D721Med (cell line): ENCODE results near the gene DLK1.
A peak's percentile ranks its signal among the peaks of the same experiment; 100 is the strongest.

Experiments
- DNase-seq: peaks from one replicate; pipeline ENCODE4 v3.0.0; 2011; ENCODE audit warnings: low spot score; ENCODE audit not compliant: insufficient read length
- FAIRE-seq: peaks from 2 replicates; lab custom pipeline; 2011; peaks lifted over from hg19 to GRCh38; lab: Jason Lieb, UNC
- TF ChIP-seq, protein P1 (sequence below): IDR thresholded peaks from 2 replicates; pipeline ENCODE4 v1.5.1; 2012; ENCODE audit warnings: mild to moderate bottlenecking, control low read depth; ENCODE audit not compliant: insufficient read depth; ENCODE audit errors: missing control alignments

Gene DLK1

DNA sequence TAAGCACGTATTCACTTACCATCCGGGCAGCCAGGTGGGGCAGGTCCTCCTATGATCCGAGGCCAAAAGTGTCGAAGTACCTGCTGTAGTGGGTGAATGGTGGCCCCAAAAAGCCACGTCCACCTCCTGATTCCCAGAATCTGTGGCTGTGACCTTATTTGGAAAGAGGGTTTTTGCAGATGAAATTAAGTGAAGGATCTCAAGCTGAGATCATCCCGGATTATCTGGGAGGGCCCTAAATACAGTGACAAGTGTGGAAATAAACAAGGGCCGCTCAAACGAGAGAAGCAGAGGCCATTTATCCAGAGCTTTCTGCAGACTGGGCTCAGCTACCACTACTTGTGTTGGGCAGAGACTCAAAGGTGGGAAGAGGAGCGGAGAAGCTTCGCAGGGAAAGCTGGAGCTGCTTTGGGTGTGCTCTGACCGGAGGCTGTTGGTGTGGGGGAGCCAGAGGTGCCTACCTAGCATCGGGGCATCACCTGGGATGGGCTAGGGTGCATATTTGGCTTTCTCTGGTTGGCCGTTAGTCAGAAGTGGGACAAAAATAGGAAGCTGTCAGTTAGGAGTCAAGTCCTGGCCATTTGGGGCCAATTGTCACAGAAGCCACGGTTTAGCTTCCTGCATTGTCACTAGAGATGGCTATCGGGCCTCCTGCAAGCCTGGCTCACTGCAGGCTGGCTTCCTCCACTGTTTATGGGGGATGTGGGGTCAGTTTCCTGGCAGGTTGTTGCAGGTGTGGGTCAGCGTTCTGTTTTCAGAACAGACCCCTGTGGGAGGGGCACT is 27.8 kb upstream of the DLK1 start:
- TF ChIP-seq, protein P1, sequence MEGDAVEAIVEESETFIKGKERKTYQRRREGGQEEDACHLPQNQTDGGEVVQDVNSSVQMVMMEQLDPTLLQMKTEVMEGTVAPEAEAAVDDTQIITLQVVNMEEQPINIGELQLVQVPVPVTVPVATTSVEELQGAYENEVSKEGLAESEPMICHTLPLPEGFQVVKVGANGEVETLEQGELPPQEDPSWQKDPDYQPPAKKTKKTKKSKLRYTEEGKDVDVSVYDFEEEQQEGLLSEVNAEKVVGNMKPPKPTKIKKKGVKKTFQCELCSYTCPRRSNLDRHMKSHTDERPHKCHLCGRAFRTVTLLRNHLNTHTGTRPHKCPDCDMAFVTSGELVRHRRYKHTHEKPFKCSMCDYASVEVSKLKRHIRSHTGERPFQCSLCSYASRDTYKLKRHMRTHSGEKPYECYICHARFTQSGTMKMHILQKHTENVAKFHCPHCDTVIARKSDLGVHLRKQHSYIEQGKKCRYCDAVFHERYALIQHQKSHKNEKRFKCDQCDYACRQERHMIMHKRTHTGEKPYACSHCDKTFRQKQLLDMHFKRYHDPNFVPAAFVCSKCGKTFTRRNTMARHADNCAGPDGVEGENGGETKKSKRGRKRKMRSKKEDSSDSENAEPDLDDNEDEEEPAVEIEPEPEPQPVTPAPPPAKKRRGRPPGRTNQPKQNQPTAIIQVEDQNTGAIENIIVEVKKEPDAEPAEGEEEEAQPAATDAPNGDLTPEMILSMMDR, result no peak
- peak; percentile 54 for DNase-seq
- FAIRE-seq, result no peak

DNA sequence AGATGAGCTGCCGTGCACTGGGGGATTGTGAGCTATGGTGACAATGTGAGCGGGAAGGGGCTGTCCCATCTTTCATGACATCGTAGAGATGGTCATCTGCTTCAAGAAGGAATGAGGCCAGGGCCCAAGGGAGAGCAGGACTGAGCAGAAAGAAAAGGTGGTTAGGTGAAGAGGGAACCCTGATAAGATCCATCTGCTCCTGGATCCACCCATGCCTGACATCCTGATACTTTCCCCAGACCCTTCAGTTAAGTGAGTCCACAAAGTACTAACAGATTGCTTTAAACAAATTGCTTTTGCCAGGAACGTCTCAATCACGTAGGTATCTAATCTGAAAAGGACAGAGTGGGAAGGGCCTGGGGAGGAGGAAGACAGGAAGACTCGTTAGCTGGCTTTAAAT is 25.4 kb upstream of the DLK1 start:
- DNase-seq, result no peak
- TF ChIP-seq, protein P1, result no peak
- no peak for FAIRE-seq

DNA sequence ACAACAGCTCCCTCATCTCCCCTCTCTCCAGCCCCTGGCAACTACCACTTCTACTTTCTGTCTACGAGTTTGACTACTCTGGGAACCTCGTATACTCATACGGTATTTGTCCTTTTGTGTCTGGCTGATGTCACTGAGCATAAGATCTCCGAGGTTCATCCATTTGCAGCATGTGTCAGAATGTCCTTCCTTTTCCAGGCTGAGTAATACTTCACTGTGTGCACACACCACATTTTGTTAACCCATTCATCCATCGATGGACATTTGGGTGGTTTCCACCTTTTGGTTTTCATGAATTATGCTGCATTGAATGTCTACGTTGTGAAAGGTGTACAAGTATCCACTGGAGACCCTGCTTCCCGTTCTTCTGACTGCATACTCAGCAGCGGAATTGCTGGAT is 24.1 kb upstream of the DLK1 start:
- TF ChIP-seq, protein P1, result no peak
- DNase-seq (no peak), FAIRE-seq (no peak)

DNA sequence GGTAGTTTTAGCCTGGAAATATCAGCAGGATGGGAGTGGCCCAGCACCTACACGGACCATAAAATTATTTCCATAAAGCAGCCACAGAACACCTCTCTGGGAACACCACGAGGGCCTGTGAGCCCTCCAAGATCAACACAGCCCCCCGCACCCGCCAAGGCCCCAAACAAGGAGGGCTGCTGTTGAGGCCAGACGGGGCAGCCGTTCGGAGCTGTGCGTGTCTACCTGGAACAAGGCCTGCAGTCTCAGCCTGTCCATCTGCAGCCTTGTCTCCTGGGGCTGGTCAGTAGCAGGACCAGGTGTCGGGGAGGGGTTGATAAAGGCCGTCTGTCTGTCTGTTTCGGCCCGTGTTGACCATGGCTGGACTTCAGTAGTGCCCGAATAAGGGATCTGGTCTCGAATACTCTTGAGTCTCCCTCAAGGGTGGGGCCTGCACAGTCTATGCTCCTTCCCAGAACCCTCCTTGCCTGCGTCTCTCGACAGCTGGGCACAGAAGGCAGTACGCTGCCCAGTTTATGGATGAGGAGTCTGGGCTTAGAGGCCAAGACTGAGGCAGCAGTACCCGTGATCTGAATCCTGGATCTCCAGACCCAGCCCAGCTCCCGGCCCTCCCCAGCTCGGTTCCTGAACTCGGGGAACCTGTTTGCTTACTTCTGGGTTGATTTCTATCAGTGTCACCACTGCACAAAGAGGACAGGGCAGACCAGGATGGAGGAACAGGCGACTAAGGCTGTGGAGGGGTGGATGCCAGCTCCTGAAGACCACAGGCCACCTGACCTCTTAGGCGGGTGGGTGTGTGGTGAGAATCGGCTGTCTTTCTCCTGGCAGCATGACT is 23.1 kb upstream of the DLK1 start:
- no peak for DNase-seq
- no peak for FAIRE-seq
- TF ChIP-seq, protein P1, result no peak

DNA sequence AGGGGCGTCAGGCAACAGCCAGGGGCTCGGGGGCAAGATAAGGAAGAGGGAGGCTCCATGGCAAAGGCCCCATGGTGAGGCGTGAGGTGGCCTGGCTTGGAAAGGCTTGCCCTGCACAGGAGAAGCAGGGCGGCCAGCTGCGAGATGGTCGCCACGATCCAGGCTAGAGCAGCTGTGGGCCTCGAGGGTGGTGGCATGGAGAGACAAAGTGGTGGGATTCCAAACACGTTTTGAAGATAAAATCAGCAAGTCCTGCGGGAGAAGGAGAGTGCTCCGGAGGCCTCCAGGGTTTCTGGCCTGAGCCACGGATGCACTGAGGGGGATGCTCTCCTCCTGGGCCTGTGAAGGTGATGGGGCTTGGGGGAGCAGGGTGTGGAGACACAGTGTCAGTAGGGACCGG is 20.5 kb upstream of the DLK1 start:
- DNase-seq, result no peak
- TF ChIP-seq, protein P1, result no peak
- no peak for FAIRE-seq

DNA sequence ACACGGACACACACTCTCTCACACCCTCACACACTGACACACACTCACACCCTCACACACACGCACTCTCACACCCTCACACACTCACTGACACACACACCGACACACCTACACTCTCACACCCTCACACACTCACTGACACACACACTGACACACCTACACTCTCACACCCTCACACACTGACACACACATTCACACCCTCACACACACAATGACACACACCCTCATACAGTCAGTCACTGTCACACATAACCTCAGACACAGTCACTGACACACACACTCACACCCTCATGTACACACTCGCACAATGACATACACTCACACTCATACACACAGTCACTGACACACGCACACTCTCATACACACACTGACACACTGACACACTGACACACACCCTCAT is 19.8 kb upstream of the DLK1 start:
- TF ChIP-seq, protein P1, result no peak
- FAIRE-seq (no peak), DNase-seq (no peak)
